Thymus (tissue), 11 donors: Measurements from ENCODE around the gene LRRC45. TPM values are rescaled to one million over a fixed set of nuclear protein-coding genes. Genes with fewer than 3 reads are reported as not detected.

Experiments used
- DNase-seq, 9 donors: peaks; one replicate each; pipeline ENCODE4 v3.0.0-alpha.2; 2013; ENCODE audit warnings: low spot score in 9 of 9, low read depth in 6 of 9, missing footprints in 1 of 9
- H3K27ac ChIP-seq, 2 donors: one replicate each; pipeline ENCODE4 v1.5.1; 2013; ENCODE audit warnings: control low read depth in 1 of 2, low read depth in 1 of 2, low read length in 1 of 2, mild to moderate bottlenecking in 1 of 2, moderate library complexity in 1 of 2
- H3K27me3 ChIP-seq, 2 donors: one replicate each; pipeline ENCODE4 v1.5.1; 2013; ENCODE audit warnings: low read length in 1 of 2; ENCODE audit not compliant: control insufficient read depth in 2 of 2, insufficient read depth in 1 of 2
- H3K36me3 ChIP-seq, 2 donors: one replicate each; pipeline ENCODE4 v1.5.1; 2013; ENCODE audit warnings: low read length in 1 of 2, mild to moderate bottlenecking in 1 of 2, moderate library complexity in 1 of 2; ENCODE audit not compliant: control insufficient read depth in 2 of 2, insufficient read depth in 2 of 2
- H3K4me1 ChIP-seq, 2 donors: one replicate each; pipeline ENCODE4 v1.5.1; 2013; ENCODE audit warnings: low read length in 2 of 2; ENCODE audit not compliant: control insufficient read depth in 2 of 2, insufficient read depth in 2 of 2
- H3K4me3 ChIP-seq, 2 donors: one replicate each; pipeline ENCODE4 v1.5.1; 2013; ENCODE audit warnings: low read length in 2 of 2, control low read depth in 1 of 2, mild to moderate bottlenecking in 1 of 2
- H3K9me3 ChIP-seq, 2 donors: one replicate each; pipeline ENCODE4 v1.5.1; 2013; ENCODE audit warnings: low read length in 1 of 2, mild to moderate bottlenecking in 1 of 2; ENCODE audit not compliant: control insufficient read depth in 2 of 2, insufficient read depth in 1 of 2
- WGBS: extraction: QIAGEN DNeasy Blood & Tissue Kit; methylation state at CpG from one replicate; pipeline ENCODE4 v1.1.7; 2013; 5-methylcytosine and 5-hydroxymethylcytosine counted together
- polyA plus RNA-seq: library from polyadenylated mRNA; stranded (reverse); fragments of 200-250 nt; gene quantifications from one replicate; pipeline ENCODE4 v1.2.3, GENCODE V29; 2013
- total RNA-seq: library from RNA; stranded (reverse); fragments of 120-200 nt; gene quantifications from one replicate; pipeline ENCODE4 v1.2.4, GENCODE V29; 2013
- donor health status: healthy.

LRRC45 gene
- total and polyA plus RNA-seq, 2 donors, result 15.2 to 20.7 TPM

DNA sequence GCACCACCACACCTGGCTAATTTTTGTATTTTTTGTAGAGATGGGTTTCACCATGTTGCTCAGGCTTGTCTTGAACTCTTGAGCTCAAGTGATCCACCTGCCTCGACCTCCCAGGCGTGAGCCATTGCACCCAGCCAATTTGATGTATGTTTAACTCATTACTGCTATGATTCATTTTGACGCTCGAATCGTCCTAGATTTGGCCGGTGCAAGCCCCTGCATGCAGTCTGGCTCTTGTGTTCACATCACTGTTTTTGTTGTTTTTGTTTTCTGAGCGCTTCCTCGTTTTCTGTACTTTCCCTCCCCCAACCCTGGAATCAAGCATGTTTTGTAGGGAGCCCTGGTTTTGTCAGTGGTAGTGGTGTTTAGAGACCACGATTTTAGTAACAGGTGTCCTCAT is 50.3 kb downstream of the LRRC45 start:
- Histone ChIP-seq H3K4me1 (no peaks in the 10 kb centered on the region), H3K27ac (no peak overlapping the region), H3K4me3 (no peak overlapping the region), H3K9me3 (no peaks in the 10 kb centered on the region), H3K27me3 (peaks cover 0 to 4% of the 10 kb centered on the region in 2 donors), H3K36me3 (peaks cover 3 to 8% of the 10 kb centered on the region in 2 donors)
- no peak for DNase-seq
- WGBS, result 94% methylated on average over 9 of the region's 9 CpGs

- Histone ChIP-seq H3K27ac (no peak overlapping the region), H3K4me1 (no peaks in the 10 kb centered on the region)
- DNase-seq, result no peak
Measured at GRCh38 chr17:82076018-82076784, 53.1 kb downstream of the LRRC45 start.

DNA sequence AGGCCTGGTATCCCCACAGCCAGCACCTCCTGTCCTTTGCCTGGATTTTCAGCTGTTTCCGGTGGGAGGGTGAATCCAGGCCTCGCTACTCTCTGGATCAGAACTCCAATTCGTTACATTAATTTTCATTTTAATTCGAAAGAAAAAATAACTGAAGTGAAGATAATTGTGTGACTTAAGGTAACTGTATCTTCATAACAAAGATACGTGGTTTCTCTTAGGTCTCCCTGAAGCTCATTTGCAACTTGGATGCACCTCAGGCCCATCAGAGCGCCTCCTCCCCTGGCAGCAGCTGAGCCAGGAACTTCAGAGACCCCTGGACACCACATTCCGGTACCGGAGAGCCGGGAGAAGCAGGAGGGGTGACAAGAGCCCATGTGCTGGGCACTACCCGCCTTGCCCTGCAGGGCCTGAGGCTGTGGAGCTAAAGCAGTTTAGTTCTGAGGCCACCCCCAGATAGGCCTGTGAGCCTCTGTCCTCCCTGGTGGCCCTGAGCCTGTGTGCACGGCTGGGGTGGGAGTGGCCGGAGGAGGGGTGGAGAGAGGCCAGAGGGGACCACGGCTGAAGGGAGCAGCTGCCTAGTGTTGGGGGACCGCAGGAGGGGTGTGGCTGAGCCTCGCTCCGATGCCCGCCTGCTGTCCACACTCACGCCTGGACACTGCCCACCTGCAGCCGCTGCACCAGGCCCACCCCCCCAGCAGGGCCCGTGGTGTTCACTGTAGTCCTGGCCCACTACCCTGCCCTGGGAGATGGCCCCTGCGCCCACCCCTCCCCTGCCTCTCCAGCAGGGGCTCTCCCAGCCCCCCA is 53.9 kb downstream of the LRRC45 start:
- no peak overlapping the region for H3K27ac ChIP-seq
- peaks cover 0 to 4% of the 10 kb centered on the region in 2 donors for H3K27me3 ChIP-seq
- H3K4me1 ChIP-seq, result no peaks in the 10 kb centered on the region
- WGBS, result 96% methylated on average over 21 of the region's 21 CpGs
- H3K36me3 ChIP-seq, result peaks cover 36 to 42% of the 10 kb centered on the region in 2 donors
- no peaks in the 10 kb centered on the region for H3K9me3 ChIP-seq
- H3K4me3 ChIP-seq, result no peak overlapping the region
- DNase-seq, result no peak

More at GRCh38 chr17:82076018-82076784, 53.1 kb downstream of the LRRC45 start:
- Histone ChIP-seq H3K36me3 (peaks cover 29 to 34% of the 10 kb centered on the region in 2 donors), H3K27me3 (peaks cover 0 to 4% of the 10 kb centered on the region in 2 donors), H3K4me3 (no peak overlapping the region), H3K9me3 (no peaks in the 10 kb centered on the region)
- 90% methylated on average over 25 of the region's 25 CpGs for WGBS

GRCh38 chr17:82077617-82078358 is 54.7 kb downstream of the LRRC45 start:
- Histone ChIP-seq H3K27me3 (peaks cover 0 to 2% of the 10 kb centered on the region in 2 donors), H3K36me3 (peaks cover 44 to 50% of the 10 kb centered on the region in 2 donors), H3K4me1 (no peaks in the 10 kb centered on the region), H3K4me3 (no peak overlapping the region), H3K9me3 (no peaks in the 10 kb centered on the region), H3K27ac (no peak overlapping the region)
- WGBS, result 92% methylated on average over 28 of the region's 28 CpGs
- no peak for DNase-seq

- 98% methylated on average over 18 of the region's 18 CpGs for WGBS
Measured at GRCh38 chr17:82078433-82078832, 55.3 kb downstream of the LRRC45 start.

DNA sequence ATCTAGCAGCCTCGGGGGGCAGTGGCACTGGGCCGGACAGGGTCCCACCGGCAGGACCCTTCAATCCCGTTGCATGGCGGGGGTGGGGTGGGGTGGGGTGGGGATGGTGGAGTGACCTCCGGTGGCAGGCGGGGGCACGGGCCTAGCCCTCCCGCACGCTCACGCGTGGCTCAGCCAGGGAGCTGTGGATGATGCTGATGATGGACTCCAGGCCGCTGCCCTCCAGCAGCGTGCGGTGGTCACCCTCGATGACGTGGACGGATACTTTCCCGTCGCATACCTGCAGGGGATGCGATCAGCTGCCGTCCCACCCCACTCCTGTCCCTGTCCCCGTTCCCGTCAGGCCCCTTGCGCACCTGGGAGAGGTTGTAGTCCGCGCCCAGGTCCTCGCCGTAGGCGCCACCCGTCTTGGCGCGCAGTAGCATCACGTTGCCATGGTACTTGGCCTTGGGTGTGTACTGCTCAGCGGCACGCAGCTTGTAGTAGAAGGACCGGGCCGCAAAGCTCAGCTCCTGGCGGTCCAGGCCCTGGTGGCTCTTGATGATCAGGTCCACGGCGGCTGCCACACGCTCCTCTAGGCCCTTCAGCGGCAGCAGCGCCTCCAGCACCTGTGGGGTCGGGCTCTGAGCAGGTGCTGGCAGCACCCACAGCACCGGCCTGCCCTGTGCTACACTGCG is 56.0 kb downstream of the LRRC45 start:
- Histone ChIP-seq H3K9me3 (no peaks in the 10 kb centered on the region), H3K27me3 (no peaks in the 10 kb centered on the region), H3K36me3 (peaks cover 56 to 63% of the 10 kb centered on the region in 2 donors), H3K4me3 (no peak overlapping the region), H3K4me1 (no peaks in the 10 kb centered on the region), H3K27ac (no peak overlapping the region)
- WGBS, result 97% methylated on average over 47 of the region's 47 CpGs
- DNase-seq, result no peak

More at GRCh38 chr17:82078433-82078832, 55.3 kb downstream of the LRRC45 start:
- Histone ChIP-seq H3K4me3 (no peak overlapping the region), H3K4me1 (no peaks in the 10 kb centered on the region), H3K9me3 (no peaks in the 10 kb centered on the region), H3K27me3 (no peaks in the 10 kb centered on the region), H3K27ac (no peak overlapping the region), H3K36me3 (peaks cover 50 to 56% of the 10 kb centered on the region in 2 donors)
- DNase-seq, result no peak

DNA sequence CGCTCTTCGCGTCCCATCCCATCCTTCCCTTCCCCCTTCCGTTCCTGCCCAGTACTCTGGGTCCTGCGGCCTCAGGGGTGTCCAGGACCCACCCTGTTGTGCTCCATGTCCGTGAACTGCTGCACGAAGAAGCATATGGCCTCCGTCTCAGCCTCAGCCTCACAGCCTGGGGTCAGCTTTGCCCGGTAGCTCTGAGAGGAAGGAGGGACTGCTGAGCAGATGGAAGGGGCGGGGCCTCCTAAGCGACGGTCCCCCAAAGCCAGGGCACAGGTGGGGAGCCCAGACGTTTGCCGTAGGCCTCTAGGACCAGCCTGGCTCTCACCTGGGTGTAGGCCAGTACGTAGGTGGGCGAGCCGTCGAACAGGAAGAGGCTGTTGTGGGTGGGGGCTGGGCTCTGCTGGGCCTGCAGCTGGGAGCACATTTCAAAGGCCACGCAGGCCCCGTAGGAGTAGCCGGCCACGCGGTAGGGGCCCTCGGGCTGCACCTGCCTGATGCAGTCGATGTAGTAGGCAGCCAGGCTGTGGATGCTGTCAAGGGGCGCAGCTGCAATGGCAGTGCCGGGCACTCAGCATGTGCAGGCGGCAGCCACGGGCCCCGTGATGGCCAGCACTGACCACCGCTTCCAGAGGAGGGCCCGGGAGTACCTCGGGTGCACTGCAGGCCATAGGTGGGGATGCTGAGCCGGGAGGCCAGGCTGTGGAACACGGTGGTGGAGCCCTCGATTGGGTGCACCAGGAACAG is 57.1 kb downstream of the LRRC45 start:
- no peaks in the 10 kb centered on the region for H3K4me1 ChIP-seq
- H3K27me3 ChIP-seq, result no peaks in the 10 kb centered on the region
- no peaks in the 10 kb centered on the region for H3K9me3 ChIP-seq
- WGBS, result 97% methylated on average over 36 of the region's 36 CpGs
- H3K4me3 ChIP-seq, result no peak overlapping the region
- DNase-seq, result no peak
- peaks cover 67 to 74% of the 10 kb centered on the region in 2 donors for H3K36me3 ChIP-seq
- no peak overlapping the region for H3K27ac ChIP-seq
